GM23338 (cell line): ENCODE results near the gene LRRC28. TPM values are rescaled to one million over a fixed set of nuclear protein-coding genes. Genes with fewer than 3 reads are reported as not detected.

ENCODE experiments used
- ATAC-seq: fragments of 200-7000 bp; cut with Tn5 transposase; 3 replicates; pipeline ENCODE4 v1.9.1; 2020
- DNase-seq: peaks from one replicate; pipeline ENCODE4 v3.0.0-alpha.2; 2015; ENCODE audit warnings: low spot score
- H2AFZ ChIP-seq: fragments of 200-600 bp; sonication (generic); 2 replicates; pipeline ENCODE4 v1.8.0; 2016; ENCODE audit warnings: antibody characterized with exemption, mild to moderate bottlenecking, moderate library complexity
- H3F3A ChIP-seq: fragments of 200-600 bp; sonication (generic); replicated peaks from 2 replicates; pipeline ENCODE4 v1.8.0; 2017; ENCODE audit warnings: antibody characterized with exemption, mixed run types, low read depth
- H3K27ac ChIP-seq: fragments of 200-600 bp; sonication (generic); 2 replicates; pipeline ENCODE4 v1.6.1; 2016; ENCODE audit warnings: low read depth
- H3K27me3 ChIP-seq: fragments of 200-600 bp; sonication (generic); 2 replicates; pipeline ENCODE4 v1.8.0; 2016; ENCODE audit warnings: mild to moderate bottlenecking, mixed run types, moderate library complexity; ENCODE audit not compliant: insufficient read depth
- H3K36me3 ChIP-seq: fragments of 200-600 bp; sonication (generic); 2 replicates; pipeline ENCODE4 v1.8.0; 2016; ENCODE audit warnings: mild to moderate bottlenecking; ENCODE audit not compliant: insufficient read depth
- H3K4me1 ChIP-seq: fragments of 200-600 bp; sonication (generic); 2 replicates; pipeline ENCODE4 v1.8.0; 2016; ENCODE audit warnings: mild to moderate bottlenecking, moderate library complexity; ENCODE audit not compliant: insufficient read depth
- H3K4me2 ChIP-seq: fragments of 200-600 bp; sonication (generic); 2 replicates; pipeline ENCODE4 v1.7.1; 2017; ENCODE audit warnings: mixed run types
- H3K4me3 ChIP-seq: fragments of 200-600 bp; sonication (generic); 2 replicates; pipeline ENCODE4 v1.6.1; 2016; ENCODE audit warnings: mixed run types
- H3K79me2 ChIP-seq: fragments of 200-600 bp; sonication (generic); replicated peaks from 2 replicates; pipeline ENCODE4 v1.8.0; 2017; ENCODE audit warnings: mild to moderate bottlenecking; ENCODE audit not compliant: insufficient read depth
- H3K9me2 ChIP-seq: fragments of 200-600 bp; sonication (generic); 2 replicates; pipeline ENCODE4 v1.8.0; 2017; ENCODE audit not compliant: insufficient read depth
- H4K20me1 ChIP-seq: fragments of 200-600 bp; sonication (generic); replicated peaks from 2 replicates; pipeline ENCODE4 v1.8.0; 2017; ENCODE audit warnings: mild to moderate bottlenecking; ENCODE audit not compliant: insufficient read depth
- H3K27ac Mint-ChIP-seq: 2 replicates; pipeline ENCODE4 v1.8.0; 2020; ENCODE audit warnings: inconsistent platforms, mild to moderate bottlenecking, moderate library complexity, mixed read lengths
- H3K27me3 Mint-ChIP-seq: 3 replicates; pipeline ENCODE4 v1.8.0; 2022; ENCODE audit warnings: low read depth, mild to moderate bottlenecking, moderate library complexity, mixed read lengths, inconsistent platforms; ENCODE audit not compliant: insufficient read depth, poor library complexity
- H3K36me3 Mint-ChIP-seq: 3 replicates; pipeline ENCODE4 v1.8.0; 2021; ENCODE audit warnings: low read depth, mild to moderate bottlenecking, inconsistent platforms, moderate library complexity, mixed read lengths
- H3K4me1 Mint-ChIP-seq: 3 replicates; pipeline ENCODE4 v1.8.0; 2020; ENCODE audit warnings: mild to moderate bottlenecking, inconsistent platforms, mixed read lengths
- H3K4me3 Mint-ChIP-seq: 3 replicates; pipeline ENCODE4 v1.8.0; 2021; ENCODE audit warnings: moderate library complexity, mild to moderate bottlenecking, inconsistent platforms, mixed read lengths
- H3K9me3 Mint-ChIP-seq: 3 replicates; pipeline ENCODE4 v1.8.0; 2020; ENCODE audit warnings: moderate library complexity, mild to moderate bottlenecking, inconsistent platforms, mixed read lengths
- CTCF ChIP-seq, 2 experiments: fragments of 200-600 bp in 1 of 2; sonication (generic) in 1 of 2; conservative IDR thresholded peaks; 2 replicates each; pipeline versions ENCODE4 v1.5.1 to v1.6.1; 2016 to 2017; ENCODE audit warnings: antibody characterized with exemption in 2 of 2, low read depth in 2 of 2, mild to moderate bottlenecking in 2 of 2, moderate library complexity in 1 of 2
- ETS1 ChIP-seq: IDR thresholded peaks from 2 replicates; pipeline ENCODE4 v1.6.1; 2016; ENCODE audit warnings: antibody characterized with exemption
- EZH2 ChIP-seq: fragments of 200-600 bp; sonication (generic); IDR thresholded peaks from one replicate; pipeline ENCODE4 v1.8.0; 2017; ENCODE audit warnings: antibody characterized with exemption, mild to moderate bottlenecking, low read depth; ENCODE audit not compliant: unreplicated experiment
- EZH2phosphoT487 ChIP-seq: fragments of 200-600 bp; sonication (generic); IDR thresholded peaks from one replicate; pipeline ENCODE4 v1.8.1; 2018; ENCODE audit warnings: antibody characterized with exemption; ENCODE audit not compliant: unreplicated experiment
- JUNB ChIP-seq: IDR thresholded peaks from one replicate; pipeline ENCODE4 v1.6.1; 2016; ENCODE audit warnings: antibody characterized with exemption; ENCODE audit not compliant: unreplicated experiment
- NANOG ChIP-seq: IDR thresholded peaks from 2 replicates; pipeline ENCODE4 v1.6.1; 2016; ENCODE audit warnings: antibody characterized with exemption, borderline replicate concordance
- POLR2AphosphoS5 ChIP-seq: IDR thresholded peaks from 2 replicates; pipeline ENCODE4 v1.6.1; 2016; ENCODE audit warnings: antibody characterized with exemption, low read depth
- REST ChIP-seq: IDR thresholded peaks from one replicate; pipeline ENCODE4 v1.6.1; 2018; ENCODE audit warnings: antibody characterized with exemption; ENCODE audit not compliant: unreplicated experiment
- STAT1 ChIP-seq: IDR thresholded peaks from one replicate; pipeline ENCODE4 v1.6.1; 2016; ENCODE audit warnings: antibody characterized with exemption; ENCODE audit not compliant: unreplicated experiment
- ZNF331 ChIP-seq: fragments of 250-450 bp; sonication (Bioruptor Pico); IDR thresholded peaks from 2 replicates; pipeline ENCODE4 v1.5.0; 2020; ENCODE audit warnings: low read depth, mild to moderate bottlenecking, moderate library complexity
- polyA plus RNA-seq: library from polyadenylated mRNA; unstranded; fragments of >200 nt; fragmentation: Nextera tagmentation; extraction: Ambion mirVana; gene quantifications from 2 replicates; pipeline ENCODE4 v1.2.1, GENCODE V29; 2016
- total RNA-seq: library from RNA; depleted of rRNA; stranded (reverse); fragments of >200 nt; shearing (Covaris generic); gene quantifications from 2 replicates; pipeline ENCODE4 v1.2.3, GENCODE V29; 2014

The LRRC28 gene
- total and polyA plus RNA-seq, 2 experiments from 2014 or later, result 12.9 to 28.4 TPM

GRCh38 chr15:99432271-99433025 lies 181.2 kb downstream of the LRRC28 start:
- no peaks in the 10 kb centered on the region for H3K4me1 ChIP-seq
- H3K79me2 ChIP-seq, result no peaks in the 10 kb centered on the region
- H3K4me1 Mint-ChIP-seq, result peaks cover 10% of the 10 kb centered on the region
- no peak for DNase-seq
- H3K4me3 ChIP-seq, result no peak overlapping the region
- H3K36me3 ChIP-seq, result no peaks in the 10 kb centered on the region
- H4K20me1 ChIP-seq, result no peaks in the 10 kb centered on the region
- no peak for ATAC-seq
- no peak overlapping the region for H3K27ac Mint-ChIP-seq
- no peaks in the 10 kb centered on the region for H3K9me3 Mint-ChIP-seq
- H3K4me2 ChIP-seq, result no peak overlapping the region
- peaks cover 11% of the 10 kb centered on the region for H3K27me3 Mint-ChIP-seq
- H2AFZ ChIP-seq, result no peak overlapping the region
- H3K4me3 Mint-ChIP-seq, result no peak overlapping the region
- no peaks in the 10 kb centered on the region for H3K27me3 ChIP-seq
- no peaks in the 10 kb centered on the region for H3K36me3 Mint-ChIP-seq
- no peaks in the 10 kb centered on the region for H3K9me2 ChIP-seq
- no peak overlapping the region for H3K27ac ChIP-seq
- TF ChIP-seq POLR2AphosphoS5 (no peak), ZNF331 (no peak), STAT1 (no peak)
- H3F3A ChIP-seq, result no peaks in the 10 kb centered on the region

- no peaks in the 10 kb centered on the region for H4K20me1 ChIP-seq
- Mint-ChIP-seq H3K9me3 (no peaks in the 10 kb centered on the region), H3K4me3 (no peak overlapping the region), H3K4me1 (peaks cover 15% of the 10 kb centered on the region), H3K27me3 (peaks cover 11% of the 10 kb centered on the region), H3K27ac (no peak overlapping the region), H3K36me3 (no peaks in the 10 kb centered on the region)
- ATAC-seq (peak; percentile 18), DNase-seq (no peak)
- no peaks in the 10 kb centered on the region for H3F3A ChIP-seq
- H2AFZ ChIP-seq, result 0 out of 2 replicates have a peak overlapping the region, but pooled peaks have one; percentile 10
- H3K4me1 ChIP-seq, result 0 out of 2 replicates have a peak, but pooled peaks cover 2% of the 10 kb centered on the region
- no peaks in the 10 kb centered on the region for H3K9me2 ChIP-seq
- no peak overlapping the region for H3K4me2 ChIP-seq
- H3K27me3 ChIP-seq, result no peaks in the 10 kb centered on the region
- H3K27ac ChIP-seq, result no peak overlapping the region
- H3K4me3 ChIP-seq, result no peak overlapping the region
- no peaks in the 10 kb centered on the region for H3K79me2 ChIP-seq
- H3K36me3 ChIP-seq, result no peaks in the 10 kb centered on the region
- TF ChIP-seq JUNB, result no peak
- no peak for TF ChIP-seq REST
- TF ChIP-seq CTCF (conservative IDR thresholded peaks at IDR 0.05; ENCODE audit: low read depth in 2 of 2), result no peak
- TF ChIP-seq EZH2, result no peak
- no peak for TF ChIP-seq ETS1
- TF ChIP-seq EZH2phosphoT487, result no peak
- no peak for TF ChIP-seq POLR2AphosphoS5
- no peak for TF ChIP-seq NANOG
Measured at GRCh38 chr15:99433026-99433756, 181.9 kb downstream of the LRRC28 start.
